ENCODE data around the gene MSMO1.

MSMO1 gene

GRCh38 chr4:165361810-165362209 is 34.3 kb downstream of the MSMO1 start:
- DNase-seq, result no peak

DNA sequence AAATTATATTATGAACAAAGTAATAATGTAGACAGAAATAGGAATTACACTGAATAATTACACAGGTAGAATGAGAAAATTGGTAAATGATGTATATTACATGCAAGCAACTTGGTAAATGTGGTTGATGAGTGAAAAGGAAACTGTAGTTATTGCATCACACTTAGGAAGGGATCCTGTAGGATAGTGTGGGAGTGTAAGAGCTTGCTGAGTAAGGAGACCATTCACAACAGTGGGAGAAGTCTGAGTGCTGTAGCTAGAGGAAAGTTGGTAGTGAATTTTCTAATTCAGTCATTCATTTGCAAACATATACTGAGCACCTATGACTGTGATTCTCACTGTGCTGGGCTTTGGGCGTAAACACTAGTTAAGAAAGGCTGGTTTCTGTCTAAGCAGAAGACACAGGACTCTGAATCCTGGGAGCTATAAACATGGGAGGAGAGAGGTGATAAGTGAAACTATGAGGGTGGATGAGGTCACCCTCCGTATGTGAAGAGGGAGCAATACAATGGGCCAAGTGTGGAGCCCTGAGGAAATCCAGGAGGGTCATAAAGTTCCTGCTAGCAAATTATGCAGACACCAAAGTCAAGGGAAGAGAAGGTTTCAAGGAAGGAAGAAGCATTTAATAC is 37.1 kb downstream of the MSMO1 start:
- no peak for DNase-seq

GRCh38 chr4:165367040-165367439 is 39.6 kb downstream of the MSMO1 start:
- no peak for DNase-seq

DNA sequence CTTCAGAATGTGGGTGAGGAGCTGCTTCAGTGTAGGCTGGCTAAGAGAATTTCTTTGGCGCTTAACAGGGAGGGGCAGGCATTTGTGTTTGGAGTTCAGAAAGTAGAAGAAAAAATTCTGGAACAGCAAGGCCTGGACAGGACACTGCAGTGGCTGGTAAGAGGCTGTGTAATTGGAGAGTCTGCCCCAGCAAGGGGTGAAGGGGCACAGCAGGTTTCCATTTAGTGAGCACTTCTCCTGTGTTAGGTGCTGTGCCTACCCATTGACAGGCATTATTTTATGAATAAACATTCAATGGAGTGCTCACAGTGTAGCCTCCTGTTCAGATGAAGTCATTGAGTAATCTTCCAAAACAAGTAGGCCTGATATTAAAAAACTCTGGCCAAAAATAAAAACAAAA is 40.6 kb downstream of the MSMO1 start:
- DNase-seq, result no peak

- no peak for DNase-seq
Measured at GRCh38 chr4:165368567-165368966, 41.1 kb downstream of the MSMO1 start.

GRCh38 chr4:165369522-165369921 is 42.1 kb downstream of the MSMO1 start:
- no peak for DNase-seq

- DNase-seq, result no peak
Measured at GRCh38 chr4:165370530-165370929, 43.1 kb downstream of the MSMO1 start.

GRCh38 chr4:165375465-165375864 is 48.0 kb downstream of the MSMO1 start:
- DNase-seq, result no peak

DNA sequence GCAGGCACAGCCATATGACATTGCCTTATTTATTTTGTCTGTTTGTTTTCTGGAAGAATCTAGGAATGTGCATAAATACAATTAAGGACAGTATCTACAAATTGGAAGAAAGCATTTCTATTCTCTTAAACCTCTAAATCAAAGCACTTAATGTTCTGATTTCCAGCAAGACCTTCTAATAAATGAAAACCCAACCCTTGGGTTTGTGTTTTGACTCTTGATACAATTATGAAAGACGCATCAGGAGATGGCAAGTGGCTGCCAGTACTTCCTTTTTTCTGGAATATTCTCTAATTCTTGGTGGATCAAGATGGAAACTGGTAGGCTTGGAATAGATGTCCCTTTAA is 50.9 kb downstream of the MSMO1 start:
- no peak for DNase-seq

DNA sequence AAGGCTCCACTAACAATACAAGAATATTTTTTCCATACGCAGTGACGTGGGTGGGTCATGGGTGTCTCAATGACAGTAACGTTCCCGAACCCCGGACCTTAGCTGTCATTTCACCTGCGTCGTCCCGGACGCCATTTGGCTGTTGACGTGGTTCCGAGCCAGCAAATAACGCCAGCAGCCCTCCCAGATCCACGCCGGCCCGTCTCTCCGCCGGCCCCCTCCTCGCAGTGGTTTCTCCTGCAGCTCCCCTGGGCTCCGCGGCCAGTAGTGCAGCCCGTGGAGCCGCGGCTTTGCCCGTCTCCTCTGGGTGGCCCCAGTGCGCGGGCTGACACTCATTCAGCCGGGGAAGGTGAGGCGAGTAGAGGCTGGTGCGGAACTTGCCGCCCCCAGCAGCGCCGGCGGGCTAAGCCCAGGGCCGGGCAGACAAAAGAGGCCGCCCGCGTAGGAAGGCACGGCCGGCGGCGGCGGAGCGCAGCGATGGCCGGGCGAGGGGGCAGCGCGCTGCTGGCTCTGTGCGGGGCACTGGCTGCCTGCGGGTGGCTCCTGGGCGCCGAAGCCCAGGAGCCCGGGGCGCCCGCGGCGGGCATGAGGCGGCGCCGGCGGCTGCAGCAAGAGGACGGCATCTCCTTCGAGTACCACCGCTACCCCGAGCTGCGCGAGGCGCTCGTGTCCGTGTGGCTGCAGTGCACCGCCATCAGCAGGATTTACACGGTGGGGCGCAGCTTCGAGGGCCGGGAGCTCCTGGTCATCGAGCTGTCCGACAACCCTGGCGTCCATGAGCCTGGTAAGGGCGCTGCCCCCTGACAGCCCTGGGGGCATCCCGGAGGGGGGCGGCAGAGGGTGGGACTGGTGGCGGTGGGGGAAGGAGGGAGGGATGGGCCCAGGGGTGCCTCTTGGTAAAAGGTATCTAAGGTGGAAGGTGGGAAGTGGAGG is 51.5 kb downstream of the MSMO1 start, which contains the start of gene CPE:
Gene CPE (plus strand): TSS at position 264 of the 933 bp plus-strand sequence. CDS start 214 bp downstream, at position 478.
- peak; percentile 82 for DNase-seq

DNA sequence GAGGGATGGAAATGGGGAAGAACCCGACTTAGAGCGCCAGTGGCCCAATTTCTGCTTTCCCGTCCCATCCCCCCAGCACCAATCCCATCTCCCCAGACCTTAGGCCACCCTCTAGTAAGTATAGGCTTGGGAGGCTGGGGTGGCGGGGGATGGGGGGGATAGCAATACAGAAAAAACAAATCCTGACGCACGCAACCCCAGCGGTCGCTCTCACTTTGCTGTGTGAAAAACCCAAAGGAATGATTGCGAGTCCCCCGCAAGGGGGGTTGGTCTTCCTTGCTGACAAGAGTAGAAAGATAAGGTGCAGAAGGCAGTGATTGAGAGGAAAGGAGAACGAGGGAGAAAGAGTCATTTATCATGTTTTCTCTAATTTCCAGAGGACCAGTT is 52.2 kb downstream of the MSMO1 start:
- DNase-seq, result no peak

DNA sequence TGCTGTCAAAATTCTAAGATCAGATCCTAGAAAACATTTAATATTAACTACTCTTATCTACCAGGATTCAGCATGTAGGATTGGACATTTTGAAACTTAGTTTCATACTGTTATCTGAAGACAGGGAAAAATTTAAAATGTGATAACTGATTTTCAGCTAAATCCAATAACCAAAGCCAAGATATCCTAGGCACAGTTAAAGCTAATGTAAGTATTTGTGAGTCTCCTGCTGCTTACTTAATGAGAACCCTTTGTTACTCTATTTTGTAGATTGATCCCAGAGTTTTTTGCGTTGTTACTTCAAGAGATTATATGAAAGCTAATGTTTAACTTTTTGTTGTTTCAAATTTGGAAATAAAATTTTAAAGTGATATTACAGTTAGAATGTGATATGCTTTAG is 53.3 kb downstream of the MSMO1 start:
- DNase-seq, result no peak

DNA sequence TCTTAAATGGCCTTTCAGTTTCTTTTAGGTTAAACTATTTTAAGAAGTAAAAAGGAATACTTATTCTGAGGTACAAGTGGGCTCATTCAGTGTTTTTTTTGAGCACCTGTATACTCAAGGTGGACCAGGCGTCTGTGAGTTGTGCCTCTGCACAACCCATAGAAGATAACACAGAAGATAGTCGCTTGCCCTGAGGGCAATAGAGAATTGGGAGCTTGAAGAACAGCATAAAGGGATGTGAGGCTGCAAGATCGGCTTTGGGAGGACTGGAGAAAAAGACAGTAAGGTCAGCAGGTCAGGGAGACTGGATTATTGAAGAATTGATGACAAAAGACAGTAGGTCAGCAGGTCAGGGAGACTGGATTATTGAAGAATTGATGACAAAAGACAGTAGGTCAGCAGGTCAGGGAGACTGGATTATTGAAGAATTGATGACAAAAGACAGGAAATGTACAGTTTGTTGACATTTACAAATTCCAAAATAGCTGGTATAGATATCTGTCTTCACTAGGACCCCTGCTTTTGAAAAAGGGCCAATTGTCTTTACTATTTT is 54.4 kb downstream of the MSMO1 start:
- DNase-seq, result no peak

GRCh38 chr4:165382640-165383039 is 55.2 kb downstream of the MSMO1 start:
- no peak for DNase-seq

DNA sequence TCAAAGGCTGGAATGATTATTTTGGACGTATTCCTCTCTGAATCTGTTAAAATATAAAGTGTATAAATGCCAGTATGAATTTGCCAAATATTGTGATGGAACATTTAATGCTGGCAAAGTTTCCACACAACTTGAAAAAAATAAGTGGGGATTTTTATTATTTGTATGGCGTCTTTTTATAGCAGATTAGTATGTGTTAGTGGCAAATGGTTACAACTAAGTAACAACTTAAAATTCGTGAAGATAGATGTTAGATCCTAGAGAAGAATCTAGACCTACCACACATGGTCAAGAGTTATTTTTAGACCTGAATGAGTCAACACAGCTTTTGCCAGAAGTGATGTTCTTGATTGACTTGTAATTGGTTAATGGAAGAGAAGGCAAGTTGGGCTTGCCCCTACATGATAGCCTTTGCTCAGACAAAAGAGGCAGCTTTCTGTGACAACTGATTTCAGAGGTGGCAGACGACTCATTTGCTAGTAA is 56.2 kb downstream of the MSMO1 start:
- DNase-seq, result no peak

DNA sequence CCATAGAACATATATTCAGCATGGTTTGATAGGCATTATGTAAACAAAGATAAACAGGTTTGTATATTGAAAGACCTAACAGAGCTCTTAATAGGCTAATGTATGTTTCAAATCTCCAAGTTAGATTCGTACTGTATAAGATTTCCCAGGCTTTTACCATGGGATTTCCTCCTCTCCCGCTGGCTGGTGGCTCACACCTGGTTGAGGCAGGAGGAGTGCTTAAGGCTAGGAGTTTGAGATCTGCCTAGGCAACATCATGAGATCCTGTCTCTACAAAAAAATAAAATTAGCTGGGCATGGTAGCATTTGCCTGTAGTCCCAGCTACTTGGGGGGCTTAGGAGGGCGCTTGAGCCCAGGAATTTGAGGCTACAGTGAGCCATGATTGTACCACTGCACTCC is 56.7 kb downstream of the MSMO1 start:
- DNase-seq, result no peak

- DNase-seq, result peak; percentile 18
Measured at GRCh38 chr4:165384598-165384997, 57.1 kb downstream of the MSMO1 start.

GRCh38 chr4:165385126-165385525 is 57.7 kb downstream of the MSMO1 start:
- no peak for DNase-seq

DNA sequence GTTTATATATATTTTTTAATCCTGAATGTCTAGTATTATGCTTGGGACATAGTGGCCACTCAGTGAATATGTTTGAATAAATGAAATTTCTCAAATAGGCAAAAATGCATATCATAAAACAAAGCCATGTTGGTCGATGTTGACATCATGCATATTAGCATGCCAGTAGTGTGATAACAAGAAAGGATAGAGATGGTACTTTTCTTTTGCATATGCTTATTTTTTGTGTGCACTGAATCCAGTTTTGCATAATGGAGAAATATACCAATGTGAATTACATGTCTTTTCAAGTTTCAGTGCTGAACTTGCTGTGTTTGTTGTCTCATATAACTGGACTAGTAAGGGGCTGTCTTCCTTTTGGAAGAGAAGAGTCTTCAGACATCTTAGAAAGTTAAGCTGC is 58.9 kb downstream of the MSMO1 start:
- DNase-seq, result no peak

GRCh38 chr4:165388756-165389155 is 61.3 kb downstream of the MSMO1 start:
- DNase-seq, result no peak

All from hematopoietic multipotent progenitor cell treated with erythropoietin and hydrocortisone succinate and interleukin-3 and kit ligand, for 6 days (in vitro differentiated cells).